Activated CD8-positive, alpha-beta memory T cell treated with anti-CD3 and anti-CD28 coated beads for 36 hours (primary cell): Measurements from ENCODE around the gene PCLAF. TPM values are rescaled to one million over a fixed set of nuclear protein-coding genes. Genes with fewer than 3 reads are reported as not detected.
"Not testable (repeated sequence)": the region's sequence is repeated elsewhere in the genome, so short reads cannot be mapped to it uniquely, and the experiment has no call there.

Experiments
- CTCF ChIA-PET: fragments of 350-600 bp; sonication (Branson Sonifier 250); formaldehyde crosslinking; loops from one replicate; lab custom pipeline; 2021; ENCODE audit warnings: antibody characterized with exemption; lab: Charles Lee
- POLR2A ChIA-PET: fragments of 350-600 bp; sonication (Branson Sonifier 250); formaldehyde crosslinking; loops from one replicate; lab custom pipeline; 2021; ENCODE audit warnings: antibody characterized with exemption; lab: Charles Lee
- total RNA-seq, 2 experiments: library from RNA; stranded (reverse); gene quantifications; one replicate each; pipeline ENCODE4 v1.2.3, GENCODE V29; 2021

Gene PCLAF, protein sequence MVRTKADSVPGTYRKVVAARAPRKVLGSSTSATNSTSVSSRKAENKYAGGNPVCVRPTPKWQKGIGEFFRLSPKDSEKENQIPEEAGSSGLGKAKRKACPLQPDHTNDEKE
- 10 to 100 TPM; 93.0 to 99.1 TPM for total RNA-seq

DNA sequence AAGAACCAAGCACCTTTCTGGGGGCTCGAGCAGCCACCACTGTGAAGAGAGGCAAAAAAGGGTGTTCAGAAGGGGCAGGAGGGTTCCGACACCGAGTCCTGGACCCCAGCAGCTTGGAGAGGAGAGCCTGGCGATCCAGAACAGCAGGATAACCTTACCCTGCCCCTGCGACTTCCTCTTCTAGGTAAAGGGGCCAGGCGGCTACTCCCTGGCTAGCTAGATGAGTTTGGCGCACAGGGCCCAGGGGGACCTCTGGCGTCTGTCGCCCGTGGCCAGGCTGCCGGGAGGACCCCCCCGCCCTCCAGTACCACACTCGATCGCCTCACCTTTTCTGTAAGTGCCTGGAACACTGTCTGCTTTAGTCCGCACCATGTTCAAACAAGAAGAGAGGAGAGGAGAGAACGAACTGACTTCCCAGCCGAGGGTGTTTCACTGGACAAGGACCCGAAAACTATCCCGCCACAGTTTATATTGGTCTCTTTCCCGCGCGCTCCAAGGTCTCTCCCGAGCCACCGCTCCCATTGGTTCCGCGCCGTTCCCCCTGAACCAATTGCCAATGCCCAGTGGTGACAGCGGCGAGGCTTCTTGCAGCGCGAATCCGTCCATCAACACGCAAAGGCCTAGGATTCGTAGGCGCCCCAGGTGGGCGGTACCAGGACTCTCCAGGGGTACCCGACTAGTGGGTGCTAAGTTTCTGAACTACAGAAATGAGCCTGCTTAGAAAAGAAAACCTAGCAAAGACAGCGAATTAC is at the start of gene PCLAF:
PCLAF (minus strand) TSS at position 442 of the 752 bp plus-strand sequence; CDS start at position 372, 70 bp downstream.
- ChIA-PET POLR2A (no interaction called here), CTCF (interaction anchor here (1.6 kb wide), 1 partner anchor 218 kb away, joined by 3 read pairs; the partner anchor contains the start of gene PPIB)

DNA sequence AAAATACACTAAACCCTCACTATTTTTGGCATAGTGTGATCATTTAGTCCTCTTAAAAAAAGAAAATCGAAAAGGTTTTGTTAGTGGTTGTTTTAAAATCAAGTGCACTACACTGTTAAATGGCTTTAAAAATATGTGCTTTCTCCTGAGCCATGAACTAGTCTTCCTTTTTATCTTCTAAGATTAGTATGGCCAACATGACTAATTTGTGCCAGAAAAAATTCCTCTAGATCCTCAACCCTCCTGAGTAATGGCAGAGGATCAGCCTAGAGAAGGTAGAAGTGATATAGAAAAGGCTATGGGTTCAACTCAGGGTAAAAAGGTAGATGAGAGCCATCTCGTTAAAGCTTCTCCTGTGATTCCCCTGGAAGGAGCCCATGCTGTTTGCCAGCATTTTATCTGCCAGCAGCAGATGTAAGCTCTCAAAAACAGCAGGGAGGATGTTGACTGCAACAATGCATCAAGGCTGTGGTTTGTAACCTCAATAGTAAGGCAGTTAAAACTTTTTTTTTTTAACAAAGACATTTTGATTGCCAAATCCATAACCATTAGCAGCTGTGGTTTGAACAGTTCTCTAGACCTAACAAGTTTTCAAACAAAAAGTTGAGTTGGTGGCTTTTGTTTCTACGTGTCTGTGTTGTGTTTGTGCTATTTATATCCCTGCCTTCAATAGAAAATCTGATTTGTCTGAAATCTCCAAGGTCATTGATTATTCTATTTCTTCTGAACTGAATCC is 48.9 kb upstream of the PCLAF start:
- POLR2A ChIA-PET: no interaction called here
- CTCF ChIA-PET: interaction anchor here (1.3 kb wide), 1 partner anchor 14 kb away, joined by 3 read pairs; no protein-coding TSS in a partner anchor

DNA sequence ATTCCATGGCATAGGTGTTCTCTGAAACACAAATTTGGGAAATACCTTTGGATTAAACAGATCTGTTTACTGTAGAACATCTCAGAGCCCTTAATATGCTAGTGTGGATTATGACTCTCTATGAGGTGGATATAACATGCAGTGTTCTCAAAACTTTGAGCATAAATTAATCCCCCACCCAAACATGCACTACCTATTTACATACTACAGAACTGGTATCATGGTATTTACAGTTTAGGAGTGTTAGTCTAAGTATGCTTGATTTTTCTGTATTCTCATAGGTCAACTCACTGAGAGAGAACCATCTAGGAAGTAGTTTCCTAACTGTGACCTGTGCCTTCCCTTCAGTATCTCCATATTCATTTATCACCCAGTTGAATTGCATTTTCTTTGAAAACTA is 48.2 kb upstream of the PCLAF start:
- POLR2A ChIA-PET: no interaction called here
- CTCF ChIA-PET: no interaction called here

DNA sequence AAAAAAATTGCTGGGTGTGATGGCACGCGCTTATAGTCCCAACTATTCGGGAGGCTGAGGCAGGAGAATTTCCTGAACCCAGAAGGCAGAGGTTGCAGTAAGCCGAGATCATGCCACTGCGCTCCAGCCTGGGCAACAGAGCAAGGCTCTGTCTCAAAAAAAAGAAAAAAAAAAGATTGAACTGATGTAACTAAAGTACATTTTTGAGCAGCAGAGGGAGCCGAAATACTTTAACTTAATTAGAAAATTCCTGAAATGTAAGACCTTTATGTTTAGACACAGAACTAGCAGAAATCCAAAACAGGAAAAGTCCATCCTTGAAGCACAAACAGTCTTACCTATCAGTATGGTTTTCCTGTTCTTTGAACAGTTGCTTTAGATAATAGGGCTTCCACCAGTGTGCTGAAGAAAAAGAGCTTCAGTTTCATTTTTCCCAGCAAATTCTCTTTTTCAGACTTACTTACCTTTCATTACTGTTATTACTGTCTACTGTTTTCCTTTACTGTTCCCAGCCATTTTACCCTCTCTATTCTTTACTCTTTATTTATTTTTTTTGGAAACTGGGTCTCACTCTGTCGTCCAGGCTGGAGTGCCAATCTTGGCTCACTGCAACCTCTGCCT is 45.7 kb upstream of the PCLAF start:
- POLR2A ChIA-PET: interaction anchor here (0.7 kb wide), 1 partner anchor 33 kb away, joined by 3 read pairs; the partner anchor contains the start of gene ZNF609
- CTCF ChIA-PET: interaction anchor here (1.6 kb wide), 1 partner anchor 254 kb away, joined by 3 read pairs; no protein-coding TSS in a partner anchor

DNA sequence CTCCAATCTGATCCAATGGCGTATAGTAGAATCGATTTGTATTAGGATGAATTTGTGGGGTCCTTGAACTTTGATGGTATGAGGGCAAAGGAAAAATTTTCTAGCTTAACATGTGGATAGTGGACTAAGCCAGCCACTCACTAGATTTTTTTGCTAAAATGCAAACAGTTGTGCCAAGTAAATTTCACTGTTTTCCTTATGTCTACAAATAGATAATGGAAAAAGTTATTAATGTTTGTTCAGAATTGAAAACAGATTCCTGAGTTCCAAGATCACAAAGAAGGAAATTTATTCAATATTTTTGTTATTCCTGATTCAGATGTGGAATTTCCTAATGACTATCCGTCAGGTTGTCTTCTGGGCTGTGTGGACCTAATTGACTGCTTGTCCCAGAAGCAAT is 44.0 kb upstream of the PCLAF start:
- CTCF ChIA-PET: no interaction called here
- POLR2A ChIA-PET: no interaction called here

DNA sequence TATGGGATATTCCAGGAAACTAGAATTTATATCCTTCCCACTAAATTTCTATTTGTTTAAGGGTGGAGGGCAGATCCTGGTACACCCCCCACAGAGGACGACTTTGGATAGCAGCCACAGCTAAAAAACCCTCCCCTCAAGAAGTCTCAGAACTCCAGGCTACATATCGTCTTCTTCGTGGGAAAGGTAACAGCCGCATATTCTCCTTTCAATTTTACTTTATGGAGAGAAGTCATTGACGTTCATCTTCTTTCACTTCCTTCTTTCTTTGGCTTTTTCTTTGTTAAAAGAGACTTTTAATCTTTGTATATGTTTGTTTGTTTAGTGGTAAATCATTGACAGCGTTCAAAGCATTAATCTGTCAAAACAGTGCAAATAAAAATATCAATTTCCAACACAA is 42.7 kb upstream of the PCLAF start:
- CTCF ChIA-PET: interaction anchor here (0.6 kb wide), 1 partner anchor 32 kb away, joined by 4 read pairs; no protein-coding TSS in a partner anchor
- POLR2A ChIA-PET: no interaction called here

DNA sequence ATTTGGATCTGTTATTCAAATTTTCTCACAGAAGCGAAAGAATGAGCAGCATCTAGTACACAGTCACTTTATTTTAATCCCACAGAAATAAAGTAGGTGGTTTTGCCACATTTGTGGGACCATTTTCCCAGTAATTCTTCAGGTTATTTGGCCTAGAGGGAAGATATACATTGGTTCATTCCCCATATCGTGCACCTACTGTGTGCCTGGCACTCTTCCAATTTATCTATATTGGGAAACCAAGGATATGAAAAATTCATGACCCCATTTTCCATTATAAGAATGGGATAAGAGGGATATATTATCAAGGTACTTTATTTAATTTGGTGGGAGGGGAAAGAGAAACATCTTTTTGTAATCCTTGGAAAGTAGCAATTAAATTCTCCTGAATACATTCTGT is 41.5 kb upstream of the PCLAF start:
- ChIA-PET CTCF (interaction anchor here (0.7 to 1.7 kb wide), 3 partner anchors 119 to 483 kb away, joined by 3 to 6 read pairs (median 4); partner anchors contain the start of gene PPIB), POLR2A (interaction anchor here (0.7 kb wide), 1 partner anchor 148 kb away, joined by 16 read pairs; no protein-coding TSS in a partner anchor)

DNA sequence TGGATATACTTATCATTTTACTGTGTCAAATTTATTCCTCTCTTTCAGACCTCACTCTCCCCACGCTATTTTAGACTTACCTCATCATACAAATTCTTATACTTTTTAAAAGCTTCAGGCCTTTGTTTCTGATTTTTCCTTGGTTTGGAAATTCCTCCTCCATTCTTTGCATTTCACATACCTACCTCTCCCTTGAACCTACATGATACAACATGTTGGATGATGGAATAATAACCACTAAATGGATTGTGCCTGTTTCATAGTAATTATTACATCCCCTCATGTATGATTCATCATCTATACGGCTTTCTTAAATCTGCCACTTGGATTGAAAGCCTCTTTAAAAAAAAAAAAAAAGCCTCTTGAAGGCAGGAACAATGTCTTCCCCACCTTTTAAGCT is 31.0 kb upstream of the PCLAF start:
- ChIA-PET CTCF (no interaction called here), POLR2A (no interaction called here)

DNA sequence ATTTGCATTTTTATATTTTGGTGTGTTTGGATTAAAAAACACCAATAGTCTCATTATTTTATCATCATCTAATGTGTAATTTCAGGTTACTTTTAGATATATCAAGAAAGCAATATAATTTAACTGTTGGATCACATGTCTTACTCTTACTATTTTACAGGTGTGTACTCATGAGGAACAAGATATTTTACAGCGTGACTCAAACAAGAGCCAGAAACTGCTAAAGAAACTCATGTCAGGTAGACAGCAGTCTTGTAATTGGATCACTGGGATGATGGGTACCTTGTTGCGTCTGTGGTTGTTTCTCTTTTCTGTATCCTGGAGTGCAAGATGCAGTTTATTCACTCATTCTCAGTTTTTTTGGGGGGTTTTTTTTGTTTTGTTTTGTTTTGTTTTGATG is 19.3 kb upstream of the PCLAF start:
- ChIA-PET CTCF (no interaction called here), POLR2A (no interaction called here)

DNA sequence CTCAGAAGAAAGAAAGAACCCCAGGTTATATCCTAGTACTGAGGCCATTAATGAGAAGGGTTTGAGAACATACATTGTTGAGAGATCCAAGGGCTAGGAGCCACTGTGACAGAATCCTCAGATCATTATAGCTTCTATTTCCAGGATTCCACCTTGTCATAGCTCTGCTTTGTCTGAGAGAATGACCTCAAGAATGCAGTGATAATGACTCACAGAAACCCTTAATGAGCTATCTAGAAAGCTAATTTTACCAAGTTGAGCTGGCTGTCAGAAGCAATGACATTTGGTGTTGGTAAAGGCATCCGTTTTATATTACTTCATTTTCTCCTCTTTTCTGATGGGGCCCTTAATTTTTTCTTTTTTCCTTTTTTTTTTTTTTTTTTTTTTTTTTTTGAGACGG is 17.3 kb upstream of the PCLAF start:
- ChIA-PET CTCF (interaction anchor here (0.7 to 0.8 kb wide), 2 partner anchors 10 to 49 kb away, joined by 3 read pairs; no protein-coding TSS in a partner anchor), POLR2A (no interaction called here)

DNA sequence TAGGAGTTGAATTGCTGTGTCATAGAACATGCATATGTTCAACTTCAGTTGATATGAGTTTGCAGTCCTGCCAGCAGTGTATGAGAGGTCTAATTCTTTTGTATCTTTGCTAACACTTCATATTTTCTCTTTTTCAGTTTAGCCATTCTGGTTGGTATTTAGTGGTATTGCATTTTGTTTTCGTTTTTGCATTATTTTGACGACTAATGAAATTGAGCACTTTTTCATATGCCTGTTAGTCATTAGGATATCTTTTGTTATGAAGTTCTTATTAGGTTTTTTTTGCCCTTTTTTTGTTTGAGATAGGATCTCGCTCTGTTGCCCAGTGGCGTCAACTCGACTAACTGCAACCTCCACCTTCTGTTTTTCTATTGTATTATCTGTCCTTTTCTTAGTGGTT is 15.5 kb upstream of the PCLAF start:
- CTCF ChIA-PET: no interaction called here
- POLR2A ChIA-PET: interaction anchor here (0.7 kb wide), 1 partner anchor 498 kb away, joined by 3 read pairs; no protein-coding TSS in a partner anchor

DNA sequence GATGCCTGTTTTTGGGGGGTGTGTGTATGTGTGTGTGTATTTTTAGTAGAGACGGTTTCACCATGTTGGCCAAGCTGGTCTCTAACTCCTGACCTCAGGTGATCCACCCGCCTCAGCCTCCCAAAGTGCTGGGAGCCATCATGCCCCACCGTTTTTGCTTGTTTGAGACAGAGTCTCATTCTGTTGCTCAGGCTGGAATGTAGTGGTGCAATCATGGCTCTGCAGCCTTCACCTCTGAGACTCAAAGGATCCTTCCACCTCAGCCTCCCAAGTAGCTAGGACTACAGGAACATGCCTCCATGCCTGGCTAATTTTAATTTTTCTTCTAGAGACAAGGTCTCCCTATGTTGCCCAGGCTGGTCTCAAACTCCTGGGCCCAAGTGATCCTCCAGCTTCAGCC is 11.2 kb upstream of the PCLAF start:
- POLR2A ChIA-PET: not testable (repeated sequence)
- CTCF ChIA-PET: interaction anchor here (0.7 kb wide), 1 partner anchor 670 kb away, joined by 4 read pairs; no protein-coding TSS in a partner anchor

DNA sequence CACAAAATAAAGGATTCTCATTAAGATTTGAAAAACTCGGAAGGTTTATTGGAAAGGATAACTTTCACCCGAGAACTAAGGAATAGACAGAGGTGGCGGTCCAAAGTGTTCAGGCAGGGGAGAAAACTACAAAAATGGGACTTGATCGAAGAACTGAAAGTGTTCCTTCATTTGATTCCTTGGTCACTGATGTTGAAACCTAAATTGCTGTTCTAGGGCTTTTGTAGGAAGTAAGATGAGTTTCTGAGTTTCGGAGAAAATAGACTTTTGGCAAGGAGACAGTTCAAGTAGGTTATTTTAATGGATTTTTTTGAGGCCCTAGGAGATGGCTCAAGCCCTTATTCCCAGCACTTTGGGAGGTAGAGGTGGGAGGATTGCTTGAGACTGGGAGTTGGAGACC is 7.8 kb upstream of the PCLAF start:
- POLR2A ChIA-PET: no interaction called here
- CTCF ChIA-PET: interaction anchor here (0.8 kb wide), 1 partner anchor 10 kb away, joined by 3 read pairs; no protein-coding TSS in a partner anchor

DNA sequence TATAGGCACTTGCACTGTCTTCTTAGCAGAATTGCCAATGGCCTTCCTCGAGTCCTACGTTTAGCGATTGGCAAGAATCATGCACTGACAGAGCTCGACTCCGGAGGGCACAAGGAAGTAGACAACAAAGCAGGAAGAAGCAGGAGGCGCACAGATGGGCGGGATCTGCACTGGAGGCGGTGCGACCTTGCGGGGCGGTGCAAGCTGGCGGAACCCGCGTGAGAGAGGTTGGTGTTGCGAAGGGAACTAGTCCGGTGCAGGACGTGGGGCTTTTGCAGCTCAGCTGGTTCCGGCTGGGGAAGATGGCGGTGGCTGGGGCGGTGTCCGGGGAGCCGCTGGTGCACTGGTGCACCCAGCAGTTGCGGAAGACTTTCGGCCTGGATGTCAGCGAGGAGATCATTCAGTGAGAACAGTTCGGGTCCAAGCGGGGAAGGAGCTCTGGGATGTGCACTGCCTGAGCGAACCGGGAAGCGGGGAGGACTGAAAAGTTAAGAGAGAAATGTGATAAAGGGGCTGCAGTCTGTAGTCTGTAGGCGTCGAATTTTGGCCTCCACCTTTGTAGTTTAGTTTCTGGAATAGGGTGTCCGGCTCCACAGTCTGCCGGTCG is 6.4 kb upstream of the PCLAF start, which contains the start of gene TRIP4:
TRIP4 (plus strand) TSS at position 275 of the 607 bp plus-strand sequence; CDS start at position 303, 28 bp downstream.
- CTCF ChIA-PET: interaction anchor here (0.6 to 1.2 kb wide), 3 partner anchors 11 to 266 kb away, joined by 3 read pairs; no protein-coding TSS in a partner anchor
- POLR2A ChIA-PET: interaction anchor here (0.5 to 1.1 kb wide), 8 partner anchors 30 to 912 kb away, joined by 3 to 4 read pairs (median 4); partner anchors contain the start of genes PARP16 and ZNF609

DNA sequence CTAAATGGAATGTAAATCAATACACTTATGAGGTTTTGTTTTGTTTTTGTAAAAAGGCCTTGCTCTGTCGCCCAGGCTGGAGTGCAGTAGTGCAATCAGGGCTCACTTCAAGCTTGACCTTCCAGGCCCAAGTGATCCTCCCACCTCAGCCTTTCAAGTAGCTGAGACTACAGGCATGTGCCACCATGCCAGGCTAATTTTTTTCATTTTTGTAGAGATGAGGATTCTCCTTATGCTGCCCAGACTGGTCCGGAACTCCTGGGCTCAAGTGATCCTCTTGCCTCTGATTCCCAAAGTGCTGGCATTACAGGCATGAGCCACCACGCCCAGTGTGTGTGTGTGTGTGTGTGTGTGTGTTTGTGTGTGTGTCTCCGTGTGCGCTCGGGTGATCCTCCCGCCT is 5.0 kb upstream of the PCLAF start:
- ChIA-PET POLR2A (no interaction called here), CTCF (no interaction called here)

DNA sequence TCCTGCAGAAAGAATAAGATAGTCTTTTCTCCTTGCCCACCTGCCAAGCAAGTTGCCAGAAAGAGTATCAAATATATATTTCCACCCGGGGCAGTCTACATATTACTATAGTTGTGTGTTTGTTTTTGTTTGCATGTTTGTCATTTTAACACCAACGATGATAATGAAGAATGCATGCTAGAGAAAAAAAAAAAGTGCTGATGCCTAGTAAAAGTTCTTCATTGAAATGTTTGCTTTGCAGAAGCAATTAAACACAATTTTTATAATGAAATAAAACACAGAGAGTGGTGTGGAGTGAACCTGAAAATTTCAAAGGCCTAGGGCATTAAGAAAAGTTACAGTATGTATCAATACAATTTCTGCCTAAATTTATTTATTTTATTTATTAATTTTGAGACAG is 2.5 kb upstream of the PCLAF start:
- ChIA-PET POLR2A (no interaction called here), CTCF (no interaction called here)

DNA sequence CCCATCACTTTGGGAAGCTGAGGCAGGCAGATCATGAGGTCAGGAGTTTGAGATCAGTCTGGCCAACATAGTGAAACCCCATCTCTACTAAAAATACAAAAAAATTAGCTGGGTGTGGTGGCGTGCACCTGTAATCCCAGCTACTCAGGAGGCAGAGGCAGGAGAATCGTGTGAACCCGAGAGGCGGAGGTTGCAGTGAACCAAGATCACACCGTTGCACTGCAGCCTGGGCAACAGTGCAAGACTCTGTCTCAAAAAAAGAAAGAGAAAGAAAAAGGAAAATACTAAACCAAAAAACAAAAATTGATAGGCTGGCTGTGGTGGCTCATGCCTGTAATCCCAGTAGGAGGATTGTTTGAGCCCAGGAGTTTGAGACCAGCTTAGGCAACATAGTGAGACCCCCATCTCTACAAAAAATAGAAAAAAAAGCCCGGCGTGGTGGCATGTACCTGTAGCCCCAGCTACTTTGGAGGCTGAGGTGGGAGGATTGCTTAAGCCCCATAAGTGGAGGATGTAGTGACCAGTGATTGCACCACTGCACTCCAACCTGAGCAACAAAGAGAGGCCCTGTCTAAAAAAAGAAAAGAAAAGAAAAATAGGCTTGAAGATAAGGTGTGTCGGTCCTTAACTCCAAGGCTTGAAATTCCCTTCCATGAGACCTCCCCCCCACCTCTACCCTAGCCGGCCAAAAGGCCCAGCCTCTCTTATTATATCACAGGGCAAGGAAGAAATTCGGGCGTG is 941 bp downstream of the PCLAF start:
- CTCF ChIA-PET: interaction anchor here (1.6 kb wide), 1 partner anchor 217 kb away, joined by 3 read pairs; the partner anchor contains the start of gene PPIB
- POLR2A ChIA-PET: interaction anchor here (0.6 kb wide), 1 partner anchor 216 kb away, joined by 3 read pairs; no protein-coding TSS in a partner anchor
